ENCODE data around the gene CHPT1.

The CHPT1 gene

DNA sequence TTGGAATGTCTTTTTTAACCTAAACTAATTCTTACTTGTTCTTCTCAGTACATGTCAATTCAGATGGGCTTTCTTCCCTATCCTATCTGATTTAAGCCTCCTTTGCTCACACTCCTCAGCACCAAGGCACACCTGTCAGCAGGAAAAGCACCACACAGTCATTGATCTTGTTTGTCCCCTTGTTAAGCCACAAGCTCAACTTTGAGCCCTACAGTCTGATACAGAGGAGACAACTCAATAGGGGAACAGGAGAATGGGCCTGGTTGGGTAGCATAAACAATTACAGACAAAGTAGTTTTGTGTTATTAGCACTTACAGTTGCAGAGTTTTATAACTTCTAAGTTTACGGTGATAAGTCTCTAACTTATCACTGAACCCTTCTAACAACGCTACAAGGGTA is 71.3 kb downstream of the CHPT1 start:
- DNase-seq, result no peak

DNA sequence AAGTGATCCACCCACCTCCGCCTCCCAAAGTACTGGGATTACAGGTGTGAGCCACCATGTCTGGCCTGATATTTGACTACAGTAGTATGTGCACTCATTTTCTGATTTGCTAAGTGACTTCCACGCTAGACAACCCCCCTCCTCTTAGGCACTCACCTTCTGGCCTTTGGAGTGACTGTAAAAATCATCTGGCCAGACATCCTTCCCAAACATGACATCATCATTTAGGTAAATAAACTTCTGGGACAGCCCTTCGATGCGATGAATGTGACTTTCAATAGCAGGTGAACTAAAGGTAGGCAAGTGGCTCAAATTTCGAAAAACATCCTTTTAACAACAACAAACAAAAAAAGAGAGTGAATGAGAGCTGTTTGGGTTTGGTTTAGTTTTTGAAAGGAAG is 72.4 kb downstream of the CHPT1 start:
- no peak for DNase-seq

DNA sequence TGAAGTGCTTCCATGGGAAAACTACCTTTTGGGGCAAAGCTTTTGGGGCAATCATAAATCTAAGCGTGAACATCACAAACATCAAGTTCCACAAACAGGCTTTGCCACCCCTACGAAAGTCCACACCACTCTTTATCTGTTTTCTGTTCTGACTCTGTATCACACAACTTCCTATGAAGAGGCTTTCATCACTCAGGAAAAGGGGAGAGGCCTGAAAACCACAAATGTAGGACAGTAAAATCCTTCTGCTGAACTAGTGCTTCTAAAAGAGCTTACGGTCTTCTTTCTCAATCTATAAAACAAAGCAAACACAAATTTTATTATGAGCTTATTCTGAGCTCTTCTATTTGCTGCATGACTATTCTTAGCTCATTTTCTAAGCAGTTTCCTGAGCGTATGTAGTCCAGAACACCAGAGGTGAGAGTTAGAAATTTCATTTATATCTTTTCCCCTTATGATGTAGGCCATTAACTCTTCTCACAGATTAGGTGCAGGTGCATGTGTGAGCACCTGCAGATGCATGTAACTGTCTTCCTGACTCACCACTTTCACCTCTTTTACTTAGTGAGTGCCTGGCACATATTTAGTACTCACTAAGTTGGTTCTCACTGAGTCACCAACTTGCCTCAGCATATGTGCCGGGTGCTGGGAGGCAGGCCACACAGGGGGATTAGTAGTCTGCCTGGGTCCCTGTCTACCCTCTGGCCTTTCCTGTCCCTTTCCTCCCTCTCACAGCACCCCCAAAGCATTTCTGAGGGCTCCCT is 74.8 kb downstream of the CHPT1 start:
- no peak for DNase-seq

DNA sequence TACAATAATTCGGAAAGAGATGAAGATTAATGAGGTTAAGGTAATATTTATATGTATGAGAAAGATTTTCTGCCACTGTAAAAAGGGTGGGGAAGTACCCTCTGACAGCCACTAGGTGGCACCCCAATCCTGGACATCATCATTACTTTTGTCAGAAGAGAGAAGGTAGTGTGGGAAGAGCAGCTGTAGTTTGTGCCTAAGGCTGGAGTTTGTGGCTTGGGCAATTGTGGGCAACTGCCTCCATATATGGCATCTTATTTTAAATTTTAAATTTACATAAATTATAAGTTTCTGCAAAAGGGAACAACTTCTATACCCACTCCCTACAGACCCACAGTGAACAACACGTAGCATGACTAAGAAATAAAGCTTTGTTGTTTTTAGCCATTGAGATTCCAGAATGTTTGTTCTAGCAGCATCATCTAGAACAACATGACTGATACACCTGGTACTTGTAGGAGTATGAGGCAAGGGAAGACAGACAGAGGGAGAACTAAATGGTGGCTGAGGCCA is 76.3 kb downstream of the CHPT1 start:
- DNase-seq, result peak; percentile 64

DNA sequence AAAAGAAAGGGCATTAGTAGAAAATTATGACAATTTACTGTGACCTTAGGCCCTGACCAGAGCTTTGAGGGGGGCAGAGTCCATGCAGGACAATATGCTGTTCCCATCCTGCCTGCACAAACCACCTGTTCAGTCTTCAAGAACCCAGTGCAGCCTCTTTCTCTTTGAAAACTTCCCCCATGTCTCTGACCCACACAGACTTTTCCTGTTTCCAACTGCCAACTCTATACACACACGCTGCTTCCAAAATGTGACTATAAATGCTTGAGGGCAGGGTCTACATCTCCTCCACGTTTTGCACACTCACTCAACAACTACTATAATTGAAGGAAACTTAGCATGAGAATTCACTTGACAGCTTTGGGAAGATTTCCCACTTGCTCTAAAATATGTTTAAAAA is 78.4 kb downstream of the CHPT1 start:
- DNase-seq, result no peak

DNA sequence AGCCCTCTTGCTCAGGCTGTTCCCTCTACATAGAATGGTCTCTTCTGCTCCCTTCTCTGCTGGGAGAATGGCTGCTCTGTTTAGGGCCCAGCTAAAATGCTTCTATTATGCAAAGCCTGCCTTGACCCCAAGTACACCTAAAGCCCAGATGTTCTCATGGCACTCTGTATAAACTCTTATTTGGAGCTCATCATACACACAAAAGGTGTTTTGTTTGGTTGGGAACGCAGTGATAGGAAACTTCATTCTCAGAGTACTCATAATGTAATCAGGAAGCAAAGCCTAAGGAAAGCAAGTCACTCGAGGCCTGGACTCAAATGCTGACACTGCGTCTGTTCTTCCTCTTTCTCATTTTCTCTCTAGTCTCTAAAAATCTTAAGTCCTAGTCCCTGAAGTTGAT is 80.0 kb downstream of the CHPT1 start:
- no peak for DNase-seq

DNA sequence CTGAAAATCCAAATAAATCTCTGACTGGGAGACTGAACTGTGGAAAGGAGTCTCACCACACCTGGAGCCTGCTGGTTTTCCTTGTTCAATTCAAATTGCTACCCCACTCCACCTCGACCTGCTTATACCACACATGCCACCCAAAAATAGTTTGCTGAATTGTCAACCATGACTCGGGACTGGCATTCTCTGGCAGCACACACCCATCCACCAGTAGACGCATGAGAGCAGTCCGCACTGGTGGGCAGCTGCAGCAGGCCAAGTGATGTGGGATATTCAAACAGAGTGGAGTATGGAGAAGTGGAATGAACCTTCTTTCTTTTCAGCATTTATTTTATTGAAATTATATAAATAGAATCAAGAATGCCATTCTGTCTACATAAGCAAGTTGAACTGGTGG is 80.5 kb downstream of the CHPT1 start:
- DNase-seq, result no peak

Measured in NCI-H146 (cell line).